ENCODE results near the gene NBEAL1.
"Not testable (repeated sequence)": the region's sequence is repeated elsewhere in the genome, so short reads cannot be mapped to it uniquely, and the experiment has no call there.

The NBEAL1 gene

DNA sequence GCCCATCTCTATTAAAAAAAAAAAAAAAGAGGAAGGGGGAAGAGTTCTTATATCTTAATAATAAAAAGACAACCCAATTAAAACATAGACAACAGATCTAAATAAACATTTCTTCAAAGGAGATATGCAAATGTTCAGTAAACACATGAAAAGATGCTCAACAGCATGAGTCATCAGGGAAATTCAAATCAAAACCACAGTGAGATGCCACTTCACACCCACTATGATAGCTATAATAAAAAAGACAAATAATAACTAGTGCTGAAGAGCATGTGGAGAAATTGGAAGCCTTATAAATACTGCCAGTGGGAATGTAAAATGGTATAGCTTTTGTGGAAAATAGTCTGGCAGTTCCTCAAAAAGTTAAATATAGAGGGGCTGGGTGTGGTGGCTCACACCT, 162.7 kb downstream of the NBEAL1 start:
- Histone ChIP-seq H4K20me1 (ENCODE audit: insufficient read depth, low read length) (no peaks in the 10 kb centered on the region), H3K4me2 (ENCODE audit: low read length) (no peak overlapping the region), H3K9me3 (ENCODE audit: insufficient read depth, low read length) (no peaks in the 10 kb centered on the region), H2AFZ (ENCODE audit: low read depth, low read length) (no peak overlapping the region), H3K4me1 (ENCODE audit: low read length) (no peaks in the 10 kb centered on the region), H3K27ac (ENCODE audit: low read length) (no peak overlapping the region), H3K36me3 (replicated peaks; ENCODE audit: low read depth, low read length) (no peaks in the 10 kb centered on the region), H3K79me2 (ENCODE audit: low read length) (no peaks in the 10 kb centered on the region), H3K9ac (ENCODE audit: low read length) (no peak overlapping the region), H3K4me3 (ENCODE audit: low read length) (no peak overlapping the region), H3K27me3 (ENCODE audit: low read depth, low read length) (no peaks in the 10 kb centered on the region)
- no peak for TF ChIP-seq EZH2phosphoT487 (IDR thresholded peaks at IDR 0.05; ENCODE audit: low read depth)
- TF ChIP-seq, protein P1, sequence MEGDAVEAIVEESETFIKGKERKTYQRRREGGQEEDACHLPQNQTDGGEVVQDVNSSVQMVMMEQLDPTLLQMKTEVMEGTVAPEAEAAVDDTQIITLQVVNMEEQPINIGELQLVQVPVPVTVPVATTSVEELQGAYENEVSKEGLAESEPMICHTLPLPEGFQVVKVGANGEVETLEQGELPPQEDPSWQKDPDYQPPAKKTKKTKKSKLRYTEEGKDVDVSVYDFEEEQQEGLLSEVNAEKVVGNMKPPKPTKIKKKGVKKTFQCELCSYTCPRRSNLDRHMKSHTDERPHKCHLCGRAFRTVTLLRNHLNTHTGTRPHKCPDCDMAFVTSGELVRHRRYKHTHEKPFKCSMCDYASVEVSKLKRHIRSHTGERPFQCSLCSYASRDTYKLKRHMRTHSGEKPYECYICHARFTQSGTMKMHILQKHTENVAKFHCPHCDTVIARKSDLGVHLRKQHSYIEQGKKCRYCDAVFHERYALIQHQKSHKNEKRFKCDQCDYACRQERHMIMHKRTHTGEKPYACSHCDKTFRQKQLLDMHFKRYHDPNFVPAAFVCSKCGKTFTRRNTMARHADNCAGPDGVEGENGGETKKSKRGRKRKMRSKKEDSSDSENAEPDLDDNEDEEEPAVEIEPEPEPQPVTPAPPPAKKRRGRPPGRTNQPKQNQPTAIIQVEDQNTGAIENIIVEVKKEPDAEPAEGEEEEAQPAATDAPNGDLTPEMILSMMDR (IDR thresholded peaks at IDR 0.05; ENCODE audit: low read depth, low read length), result no peak

GRCh38 chr2:203185864-203186263, 171.2 kb downstream of the NBEAL1 start:
- H3K4me3 ChIP-seq (ENCODE audit: low read length), result no peak overlapping the region
- no peak overlapping the region for H3K27ac ChIP-seq (ENCODE audit: low read length)
- H2AFZ ChIP-seq (ENCODE audit: low read depth, low read length), result no peak overlapping the region
- H3K9me3 ChIP-seq (ENCODE audit: insufficient read depth, low read length), result no peaks in the 10 kb centered on the region
- H3K4me1 ChIP-seq (ENCODE audit: low read length), result peaks cover 6% of the 10 kb centered on the region
- no peak overlapping the region for H3K9ac ChIP-seq (ENCODE audit: low read length)
- H3K79me2 ChIP-seq (ENCODE audit: low read length), result no peaks in the 10 kb centered on the region
- no peaks in the 10 kb centered on the region for H3K27me3 ChIP-seq (ENCODE audit: low read depth, low read length)
- TF ChIP-seq, protein P1 (IDR thresholded peaks at IDR 0.05; ENCODE audit: low read depth, low read length), result no peak
- no peaks in the 10 kb centered on the region for H4K20me1 ChIP-seq (ENCODE audit: insufficient read depth, low read length)
- no peak overlapping the region for H3K4me2 ChIP-seq (ENCODE audit: low read length)
- H3K36me3 ChIP-seq (replicated peaks; ENCODE audit: low read depth, low read length), result no peaks in the 10 kb centered on the region

DNA sequence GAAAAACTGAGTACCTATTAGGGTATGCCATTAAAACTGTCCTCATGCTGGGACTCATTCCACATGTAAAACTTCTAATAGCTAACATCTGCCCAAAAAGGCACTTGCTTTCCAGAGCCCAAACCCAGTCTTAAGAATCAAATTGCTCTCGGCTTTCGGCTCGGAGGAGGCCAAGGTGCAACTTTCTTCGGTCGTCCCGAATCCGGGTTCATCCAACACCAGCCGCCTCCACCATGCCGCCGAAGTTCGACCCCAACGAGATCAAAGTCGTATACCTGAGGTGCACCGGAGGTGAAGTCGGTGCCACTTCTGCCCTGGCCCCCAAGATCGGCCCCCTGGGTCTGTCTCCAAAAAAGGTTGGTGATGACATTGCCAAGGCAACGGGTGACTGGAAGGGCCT, 175.9 kb downstream of the NBEAL1 start:
- not testable (repeated sequence) for H3K36me3 ChIP-seq (replicated peaks; ENCODE audit: low read depth, low read length)

DNA sequence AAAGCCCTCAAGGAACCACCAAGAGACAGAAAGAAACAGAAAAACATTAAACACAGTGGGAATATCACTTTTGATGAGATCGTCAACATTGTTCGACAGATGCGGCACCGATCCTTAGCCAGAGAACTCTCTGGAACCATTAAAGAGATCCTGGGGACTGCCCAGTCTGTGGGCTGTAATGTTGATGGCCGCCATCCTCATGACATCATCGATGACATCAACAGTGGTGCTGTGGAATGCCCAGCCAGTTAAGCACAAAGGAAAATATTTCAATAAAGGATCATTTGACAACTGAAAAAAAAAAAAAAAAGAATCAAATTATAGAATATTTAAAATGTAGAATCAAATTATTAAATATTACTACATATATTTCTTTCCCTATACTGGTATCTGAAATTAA, 176.4 kb downstream of the NBEAL1 start:
- H3K27ac ChIP-seq (ENCODE audit: low read length); H3K9ac ChIP-seq (ENCODE audit: low read length); H3K4me1 ChIP-seq (ENCODE audit: low read length); H4K20me1 ChIP-seq (ENCODE audit: insufficient read depth, low read length); H3K4me2 ChIP-seq (ENCODE audit: low read length); H2AFZ ChIP-seq (ENCODE audit: low read depth, low read length); H3K9me3 ChIP-seq (ENCODE audit: insufficient read depth, low read length); H3K79me2 ChIP-seq (ENCODE audit: low read length); H3K36me3 ChIP-seq (replicated peaks; ENCODE audit: low read depth, low read length); H3K27me3 ChIP-seq (ENCODE audit: low read depth, low read length); H3K4me3 ChIP-seq (ENCODE audit: low read length): not testable (repeated sequence)

More for the DNA sequence above, 175.9 kb downstream of the NBEAL1 start:
- H3K79me2 ChIP-seq (ENCODE audit: low read length); H3K4me2 ChIP-seq (ENCODE audit: low read length); H3K9me3 ChIP-seq (ENCODE audit: insufficient read depth, low read length); H4K20me1 ChIP-seq (ENCODE audit: insufficient read depth, low read length); H3K9ac ChIP-seq (ENCODE audit: low read length); H3K4me3 ChIP-seq (ENCODE audit: low read length); H2AFZ ChIP-seq (ENCODE audit: low read depth, low read length); H3K27ac ChIP-seq (ENCODE audit: low read length); H3K27me3 ChIP-seq (ENCODE audit: low read depth, low read length); H3K4me1 ChIP-seq (ENCODE audit: low read length): not testable (repeated sequence)

DNA sequence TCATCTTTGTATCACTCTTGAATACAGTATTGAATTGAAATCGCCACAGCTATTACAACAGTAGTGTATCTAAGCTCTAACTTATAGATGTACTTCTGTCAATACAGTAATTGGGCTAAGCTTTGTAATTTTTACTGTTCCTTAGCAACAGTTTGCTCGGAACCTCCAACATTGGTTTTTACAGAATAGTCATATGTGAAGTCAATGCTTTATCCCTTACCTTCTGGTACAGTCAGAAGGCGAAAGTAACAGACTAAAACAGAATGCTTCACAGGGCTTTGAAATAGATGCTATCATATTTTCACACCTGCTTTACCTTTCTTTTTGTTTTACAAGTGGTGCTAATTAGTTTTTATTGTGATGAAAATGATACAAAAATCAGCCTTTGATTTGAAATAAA, 177.3 kb downstream of the NBEAL1 start:
- H3K4me1 ChIP-seq (ENCODE audit: low read length), result no peaks in the 10 kb centered on the region
- no peaks in the 10 kb centered on the region for H3K9me3 ChIP-seq (ENCODE audit: insufficient read depth, low read length)
- no peaks in the 10 kb centered on the region for H3K79me2 ChIP-seq (ENCODE audit: low read length)
- no peak overlapping the region for H3K27ac ChIP-seq (ENCODE audit: low read length)
- no peak overlapping the region for H3K4me3 ChIP-seq (ENCODE audit: low read length)
- no peak overlapping the region for H3K4me2 ChIP-seq (ENCODE audit: low read length)
- no peak overlapping the region for H2AFZ ChIP-seq (ENCODE audit: low read depth, low read length)
- H3K27me3 ChIP-seq (ENCODE audit: low read depth, low read length), result no peaks in the 10 kb centered on the region
- TF ChIP-seq EZH2phosphoT487 (IDR thresholded peaks at IDR 0.05; ENCODE audit: low read depth), result no peak
- TF ChIP-seq, protein P1 (IDR thresholded peaks at IDR 0.05; ENCODE audit: low read depth, low read length), result no peak
- H3K36me3 ChIP-seq (replicated peaks; ENCODE audit: low read depth, low read length), result no peaks in the 10 kb centered on the region
- no peaks in the 10 kb centered on the region for H4K20me1 ChIP-seq (ENCODE audit: insufficient read depth, low read length)
- no peak overlapping the region for H3K9ac ChIP-seq (ENCODE audit: low read length)
